Thymus (tissue), 11 donors: ENCODE measurements around the gene TRIO. TPM values are rescaled to one million over a fixed set of nuclear protein-coding genes. Genes with fewer than 3 reads are reported as not detected.

Experiments used
- DNase-seq, 9 donors: peaks; one replicate each; pipeline ENCODE4 v3.0.0-alpha.2; 2013; ENCODE audit warnings: low spot score in 9 of 9, low read depth in 6 of 9, missing footprints in 1 of 9
- H3K27ac ChIP-seq, 2 donors: one replicate each; pipeline ENCODE4 v1.5.1; 2013; ENCODE audit warnings: control low read depth in 1 of 2, low read depth in 1 of 2, low read length in 1 of 2, mild to moderate bottlenecking in 1 of 2, moderate library complexity in 1 of 2
- H3K27me3 ChIP-seq, 2 donors: one replicate each; pipeline ENCODE4 v1.5.1; 2013; ENCODE audit warnings: low read length in 1 of 2; ENCODE audit not compliant: control insufficient read depth in 2 of 2, insufficient read depth in 1 of 2
- H3K36me3 ChIP-seq, 2 donors: one replicate each; pipeline ENCODE4 v1.5.1; 2013; ENCODE audit warnings: low read length in 1 of 2, mild to moderate bottlenecking in 1 of 2, moderate library complexity in 1 of 2; ENCODE audit not compliant: control insufficient read depth in 2 of 2, insufficient read depth in 2 of 2
- H3K4me1 ChIP-seq, 2 donors: one replicate each; pipeline ENCODE4 v1.5.1; 2013; ENCODE audit warnings: low read length in 2 of 2; ENCODE audit not compliant: control insufficient read depth in 2 of 2, insufficient read depth in 2 of 2
- H3K4me3 ChIP-seq, 2 donors: one replicate each; pipeline ENCODE4 v1.5.1; 2013; ENCODE audit warnings: low read length in 2 of 2, control low read depth in 1 of 2, mild to moderate bottlenecking in 1 of 2
- H3K9me3 ChIP-seq, 2 donors: one replicate each; pipeline ENCODE4 v1.5.1; 2013; ENCODE audit warnings: low read length in 1 of 2, mild to moderate bottlenecking in 1 of 2; ENCODE audit not compliant: control insufficient read depth in 2 of 2, insufficient read depth in 1 of 2
- WGBS: extraction: QIAGEN DNeasy Blood & Tissue Kit; methylation state at CpG from one replicate; pipeline ENCODE4 v1.1.7; 2013; 5-methylcytosine and 5-hydroxymethylcytosine counted together
- polyA plus RNA-seq: library from polyadenylated mRNA; stranded (reverse); fragments of 200-250 nt; gene quantifications from one replicate; pipeline ENCODE4 v1.2.3, GENCODE V29; 2013
- total RNA-seq: library from RNA; stranded (reverse); fragments of 120-200 nt; gene quantifications from one replicate; pipeline ENCODE4 v1.2.4, GENCODE V29; 2013
- donor health status: healthy.

Gene TRIO
- total and polyA plus RNA-seq, 2 donors, result 26.9 to 52.1 TPM

DNA sequence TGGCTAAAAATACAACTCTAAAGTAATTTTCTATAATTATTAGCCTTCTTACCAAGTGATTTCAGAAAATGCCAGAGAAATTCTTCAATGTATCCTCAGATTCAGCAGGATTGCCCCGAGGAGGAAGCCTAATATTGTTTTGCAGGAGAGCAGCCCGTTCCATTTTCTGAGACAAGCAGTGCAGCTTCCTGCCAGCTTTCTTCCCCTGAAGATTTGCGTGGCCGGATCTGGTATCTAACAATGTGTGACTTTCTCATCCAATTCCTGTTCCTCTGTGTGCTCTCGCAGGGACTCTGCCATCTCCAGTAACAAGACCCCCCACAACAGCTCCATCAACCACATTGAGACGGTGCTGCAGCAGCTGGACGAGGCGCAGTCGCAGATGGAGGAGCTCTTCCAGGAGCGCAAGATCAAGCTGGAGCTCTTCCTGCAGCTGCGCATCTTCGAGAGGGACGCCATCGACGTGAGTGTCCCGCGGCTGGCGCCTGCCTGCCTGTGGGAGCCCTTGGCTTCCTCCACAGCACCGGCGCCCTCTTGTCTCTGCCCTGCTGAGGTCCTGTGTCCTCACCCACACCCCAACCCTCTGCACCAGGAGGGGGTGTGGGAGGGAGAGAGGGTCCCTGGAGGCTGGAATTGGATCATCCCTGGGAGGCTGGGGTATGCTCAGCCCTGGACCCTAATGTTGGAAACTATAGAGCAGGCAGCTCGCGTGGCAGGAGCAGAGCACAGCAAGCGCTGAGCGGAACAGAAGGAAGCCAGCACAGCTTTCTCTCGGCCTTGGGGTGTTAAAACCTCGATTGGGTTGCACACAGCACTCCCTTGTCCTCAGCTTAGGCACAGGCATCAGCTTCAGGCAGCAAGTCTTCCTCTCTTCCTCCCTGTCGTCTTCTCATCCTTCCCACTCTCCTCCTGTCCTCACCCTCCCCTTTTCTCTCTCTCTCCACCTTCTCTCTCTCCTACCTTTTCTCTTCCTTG is 216.2 kb downstream of the TRIO start:
- Histone ChIP-seq H3K4me3 (no peak overlapping the region), H3K36me3 (peaks cover 15 to 24% of the 10 kb centered on the region in 2 donors), H3K27me3 (no peaks in the 10 kb centered on the region), H3K27ac (no peak overlapping the region), H3K9me3 (no peaks in the 10 kb centered on the region), H3K4me1 (no peaks in the 10 kb centered on the region)
- no peak for DNase-seq
- WGBS, result 96% methylated on average over 27 of the region's 27 CpGs

DNA sequence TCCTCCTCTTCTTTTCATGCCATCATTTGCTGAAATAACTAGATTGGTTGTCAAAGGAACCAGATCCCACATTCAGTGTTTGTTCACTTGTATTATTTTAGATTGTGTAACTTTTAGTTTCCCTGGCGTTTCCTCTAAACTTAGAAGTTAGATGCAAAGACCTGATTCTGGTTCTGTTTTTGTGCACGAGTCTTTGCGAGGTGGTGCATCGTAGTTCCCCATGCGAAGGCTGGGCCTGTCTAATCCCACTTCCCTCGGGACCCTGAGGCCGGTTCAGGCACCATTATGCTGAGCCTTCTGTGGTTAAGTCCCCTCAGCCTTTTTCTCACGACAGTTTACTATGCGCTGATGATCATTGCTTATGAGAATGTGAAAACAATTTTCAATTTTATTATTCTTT is 219.3 kb downstream of the TRIO start:
- Histone ChIP-seq H3K36me3 (peaks cover 26 to 54% of the 10 kb centered on the region in 2 donors), H3K27ac (no peak overlapping the region), H3K4me3 (no peak overlapping the region), H3K4me1 (no peaks in the 10 kb centered on the region), H3K9me3 (no peaks in the 10 kb centered on the region), H3K27me3 (no peaks in the 10 kb centered on the region)
- 94% methylated on average over 9 of the region's 9 CpGs for WGBS
- DNase-seq, result peak in 1 of 9 donors; percentile 6

DNA sequence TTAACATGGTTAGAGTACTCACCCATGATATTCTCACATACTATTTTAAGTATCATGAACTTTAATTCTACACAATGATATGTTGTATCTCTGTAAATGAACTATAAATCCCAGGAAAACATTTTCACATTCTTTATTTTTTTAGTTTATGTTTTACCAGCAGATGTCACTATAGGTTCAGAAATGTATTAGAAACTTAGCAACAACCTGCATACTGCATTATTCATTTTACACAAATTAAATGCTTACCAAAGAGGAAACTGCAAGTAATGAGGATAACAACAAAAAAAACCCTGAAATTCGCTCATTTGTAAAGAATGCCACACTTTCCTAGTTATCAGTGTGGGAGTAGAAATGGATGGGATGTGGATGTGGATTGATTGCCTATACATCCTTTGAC is 221.0 kb downstream of the TRIO start:
- H3K4me1 ChIP-seq, result no peaks in the 10 kb centered on the region
- no peaks in the 10 kb centered on the region for H3K9me3 ChIP-seq
- no peak overlapping the region for H3K27ac ChIP-seq
- DNase-seq, result peak in 2 of 9 donors; percentile 13 to 33
- no peak overlapping the region for H3K4me3 ChIP-seq
- no peaks in the 10 kb centered on the region for H3K27me3 ChIP-seq
- 95% methylated on average over 1 of the region's 1 CpG for WGBS
- H3K36me3 ChIP-seq, result peaks cover 28 to 59% of the 10 kb centered on the region in 2 donors

DNA sequence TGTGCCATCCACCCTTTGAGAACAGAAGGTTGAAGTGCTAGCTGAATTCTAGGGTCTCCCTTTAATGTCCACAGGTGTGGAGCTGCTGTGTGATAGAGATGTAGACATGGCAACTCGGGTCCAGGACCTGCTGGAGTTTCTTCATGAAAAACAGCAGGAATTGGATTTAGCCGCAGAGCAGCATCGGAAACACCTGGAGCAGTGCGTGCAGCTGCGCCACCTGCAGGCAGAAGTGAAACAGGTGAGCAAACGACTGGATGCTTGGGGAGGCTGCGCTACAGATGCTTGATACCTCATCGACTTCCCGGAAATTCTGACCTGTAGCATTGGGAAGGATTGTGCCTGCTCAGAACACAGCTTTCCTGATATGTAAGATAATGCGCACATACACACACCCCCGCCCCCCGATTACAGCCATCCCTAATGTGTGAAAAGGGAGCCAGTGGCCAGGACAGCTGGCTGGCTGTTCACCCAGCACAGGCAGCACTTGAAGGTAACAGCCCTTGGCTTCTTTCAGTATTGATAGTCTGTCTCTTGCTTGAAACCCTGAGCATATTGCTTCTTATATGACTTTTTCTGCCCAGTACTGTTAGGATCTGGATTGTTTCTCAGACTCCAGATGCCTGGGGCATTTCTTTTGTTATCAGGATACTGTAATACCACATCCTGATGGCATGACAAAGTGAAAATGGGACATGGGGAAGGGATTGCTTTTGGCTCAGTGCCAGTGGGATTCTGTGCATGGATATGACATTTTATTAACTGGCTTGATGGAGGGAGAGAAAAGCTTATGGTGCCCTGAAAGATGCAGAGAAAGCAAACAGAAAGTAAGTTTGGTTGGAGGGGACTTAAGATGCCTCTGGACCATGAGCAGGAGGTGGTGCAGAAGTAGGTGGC is 221.7 kb downstream of the TRIO start:
- Histone ChIP-seq H3K4me1 (no peaks in the 10 kb centered on the region), H3K27me3 (no peaks in the 10 kb centered on the region), H3K36me3 (peaks cover 27 to 60% of the 10 kb centered on the region in 2 donors), H3K4me3 (no peak overlapping the region), H3K9me3 (no peaks in the 10 kb centered on the region), H3K27ac (no peak overlapping the region)
- peak in 2 of 9 donors; percentile 13 to 22 for DNase-seq
- 97% methylated on average over 12 of the region's 12 CpGs for WGBS

DNA sequence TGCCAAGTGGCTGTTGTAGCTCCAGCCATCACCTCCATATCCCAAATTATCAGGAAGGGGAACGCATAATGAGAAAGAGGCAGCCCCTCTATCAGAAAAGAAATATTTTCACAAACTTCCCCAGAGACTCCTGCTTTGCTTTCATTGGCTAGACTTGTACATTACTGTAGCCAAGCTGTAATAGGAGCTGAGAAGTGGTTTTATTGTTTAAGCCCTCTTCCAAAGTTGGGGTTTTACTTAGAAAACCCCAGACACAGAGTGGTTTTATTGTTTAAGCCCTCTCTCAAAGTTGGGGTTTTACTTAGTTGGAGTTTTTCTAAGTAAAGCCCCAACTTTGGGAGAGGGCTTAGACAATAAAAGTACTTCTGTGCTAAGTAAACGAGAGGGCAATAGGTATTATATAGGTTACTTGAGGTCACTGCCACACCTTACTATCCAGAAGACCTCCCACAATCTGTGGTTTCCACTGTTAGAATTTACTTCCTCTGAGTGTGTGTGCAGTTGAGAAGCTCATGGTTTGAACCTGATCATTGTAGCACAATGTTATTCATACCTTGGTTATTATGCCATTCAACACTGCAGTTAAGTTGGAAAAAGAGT is 222.8 kb downstream of the TRIO start:
- Histone ChIP-seq H3K4me3 (no peak overlapping the region), H3K27me3 (no peaks in the 10 kb centered on the region), H3K36me3 (peaks cover 24 to 53% of the 10 kb centered on the region in 2 donors), H3K4me1 (no peaks in the 10 kb centered on the region), H3K27ac (no peak overlapping the region), H3K9me3 (no peaks in the 10 kb centered on the region)
- DNase-seq, result peak in 1 of 9 donors; percentile 4
- 51% methylated on average over 2 of the region's 2 CpGs for WGBS

DNA sequence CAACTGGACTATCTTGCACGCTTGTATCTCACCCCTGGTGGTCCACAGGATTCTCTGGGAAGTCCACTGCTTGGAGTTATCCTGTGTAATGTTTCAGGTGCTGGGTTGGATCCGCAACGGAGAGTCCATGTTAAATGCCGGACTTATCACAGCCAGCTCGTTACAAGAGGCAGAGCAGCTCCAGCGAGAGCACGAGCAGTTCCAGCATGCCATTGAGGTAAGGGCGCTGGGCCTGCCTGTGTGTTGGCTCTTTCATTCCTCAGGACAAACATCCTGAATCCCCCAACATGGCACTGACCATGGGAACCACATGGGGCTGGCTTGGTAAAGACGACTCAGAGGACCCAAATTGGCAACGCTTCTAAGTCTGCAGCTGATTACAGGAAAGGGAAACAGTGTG is 223.6 kb downstream of the TRIO start:
- Histone ChIP-seq H3K27ac (no peak overlapping the region), H3K27me3 (no peaks in the 10 kb centered on the region), H3K4me1 (no peaks in the 10 kb centered on the region), H3K9me3 (no peaks in the 10 kb centered on the region), H3K4me3 (no peak overlapping the region), H3K36me3 (peaks cover 24 to 51% of the 10 kb centered on the region in 2 donors)
- WGBS, result 95% methylated on average over 10 of the region's 10 CpGs
- no peak for DNase-seq

DNA sequence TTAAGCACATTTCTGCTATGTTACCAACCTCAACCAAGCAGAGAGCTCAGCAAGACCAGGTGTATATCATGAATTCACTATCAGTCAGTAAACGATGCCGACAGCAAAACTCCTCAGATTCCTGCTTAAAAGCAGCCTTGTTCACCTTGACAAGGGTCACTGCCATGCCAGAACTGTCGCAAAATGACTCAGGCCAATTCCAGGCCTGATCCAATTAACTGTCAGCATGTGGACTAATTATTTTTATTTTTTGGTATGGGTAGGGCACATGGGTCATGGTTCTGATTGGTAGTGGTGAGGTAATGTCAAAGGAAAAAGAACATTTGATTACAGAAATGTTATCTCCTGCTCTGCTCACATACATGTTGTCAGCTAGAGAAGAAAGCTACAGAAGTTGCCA is 224.2 kb downstream of the TRIO start:
- Histone ChIP-seq H3K4me1 (no peaks in the 10 kb centered on the region), H3K27ac (no peak overlapping the region), H3K4me3 (no peak overlapping the region), H3K36me3 (peaks cover 24 to 56% of the 10 kb centered on the region in 2 donors), H3K27me3 (no peaks in the 10 kb centered on the region), H3K9me3 (no peaks in the 10 kb centered on the region)
- no peak for DNase-seq
- 97% methylated on average over 3 of the region's 3 CpGs for WGBS

DNA sequence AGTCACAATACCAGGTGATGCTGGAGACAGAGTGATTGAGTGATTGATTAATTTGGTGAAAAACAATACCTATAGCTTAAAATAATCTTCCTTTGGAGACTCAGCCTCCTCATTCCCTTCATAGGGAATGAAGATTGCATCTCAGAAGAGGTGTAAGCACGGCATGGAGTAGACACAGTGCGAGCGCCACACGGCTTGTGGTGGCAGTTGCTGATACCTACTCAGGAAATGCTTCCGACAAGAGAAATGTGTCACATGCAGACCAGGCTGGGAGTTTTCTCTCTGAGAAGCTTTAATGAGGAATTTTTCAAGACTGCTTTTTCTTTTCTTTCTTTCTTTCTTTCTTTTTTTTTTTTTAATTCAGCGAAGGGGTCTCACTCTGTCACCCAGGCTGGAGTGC is 226.6 kb downstream of the TRIO start:
- no peaks in the 10 kb centered on the region for H3K27me3 ChIP-seq
- H3K4me3 ChIP-seq, result no peak overlapping the region
- peaks cover 22 to 54% of the 10 kb centered on the region in 2 donors for H3K36me3 ChIP-seq
- whole genome bisulfite sequencing, result 96% methylated on average over 6 of the region's 6 CpGs
- H3K9me3 ChIP-seq, result no peaks in the 10 kb centered on the region
- no peak overlapping the region for H3K27ac ChIP-seq
- no peaks in the 10 kb centered on the region for H3K4me1 ChIP-seq
- no peak for DNase-seq
